Ascending aorta (tissue), 2 donors: Measurements from ENCODE around the gene BTN3A1. TPM values are rescaled to one million over a fixed set of nuclear protein-coding genes. Genes with fewer than 3 reads are reported as not detected.

ENCODE experiments used
- DNase-seq, 2 donors: peaks; one replicate each; pipeline ENCODE4 v3.0.0-alpha.2; 2019; ENCODE audit warnings: low spot score in 2 of 2
- H3K27ac ChIP-seq, 2 donors: fragments of 200-600 bp; sonication (generic); one replicate each; pipeline ENCODE4 v1.5.1; 2016 to 2017; ENCODE audit warnings: mild to moderate bottlenecking in 1 of 2
- H3K27me3 ChIP-seq: fragments of 200-600 bp; sonication (generic); one replicate; pipeline ENCODE4 v1.5.1; 2017
- H3K36me3 ChIP-seq, 2 donors: fragments of 200-600 bp; sonication (generic); one replicate each; pipeline ENCODE4 v1.5.1; 2016
- H3K4me1 ChIP-seq, 2 donors: fragments of 200-600 bp; sonication (generic); one replicate each; pipeline ENCODE4 v1.5.1; 2016 to 2017; ENCODE audit warnings: mild to moderate bottlenecking in 1 of 2
- H3K4me3 ChIP-seq, 2 donors: fragments of 200-600 bp; sonication (generic); one replicate each; pipeline ENCODE4 v1.5.1; 2016 to 2017; ENCODE audit warnings: mild to moderate bottlenecking in 1 of 2
- H3K9me3 ChIP-seq, 2 donors: fragments of 200-600 bp; sonication (generic); one replicate each; pipeline ENCODE4 v1.5.1; 2016
- CTCF ChIP-seq, 3 experiments: fragments of 200-600 bp in 2 of 3; fragments of 450-650 bp in 1 of 3; sonication (generic) in 2 of 3; IDR thresholded peaks; one replicate each; pipeline ENCODE4 v1.5.1; 2016 to 2019; ENCODE audit warnings: antibody characterized with exemption in 3 of 3, mild to moderate bottlenecking in 1 of 3, moderate library complexity in 1 of 3
- intact Hi-C: fragments of 100-400 bp; cut with DNase I; formaldehyde crosslinking; loops from one replicate; pipeline ENCODE4 v1.15.1; 2023
- total RNA-seq: library from RNA; depleted of rRNA; stranded (reverse); fragments of >200 nt; gene quantifications from one replicate; pipeline ENCODE4 v1.1.0, GENCODE V29; 2016

BTN3A1 gene
- total RNA-seq, 1 donor from 2014 or later = 7.7 TPM

- TF ChIP-seq CTCF (IDR thresholded peaks at IDR 0.05) = no peak
- no peaks in the 10 kb centered on the region for H3K27me3 ChIP-seq
- H3K27ac ChIP-seq = no peak overlapping the region
- intact Hi-C loops = no loop called here
- H3K4me1 ChIP-seq = peaks cover 0 to 5% of the 10 kb centered on the region in 2 donors
- H3K9me3 ChIP-seq = no peaks in the 10 kb centered on the region
- no peak for DNase-seq
- peaks cover 15 to 29% of the 10 kb centered on the region in 2 donors for H3K36me3 ChIP-seq
- H3K4me3 ChIP-seq = no peak overlapping the region
These were observed 7.8 kb upstream of the BTN3A1 start for GRCh38 chr6:26394289-26394688.

- intact Hi-C loops = no loop called here
- no peak overlapping the region for H3K4me3 ChIP-seq
- H3K27me3 ChIP-seq = no peaks in the 10 kb centered on the region
- H3K4me1 ChIP-seq = peaks cover 0 to 10% of the 10 kb centered on the region in 2 donors
- DNase-seq = no peak
- H3K9me3 ChIP-seq = no peaks in the 10 kb centered on the region
- H3K36me3 ChIP-seq = no peaks in the 10 kb centered on the region
- no peak overlapping the region for H3K27ac ChIP-seq
- no peak for TF ChIP-seq CTCF (IDR thresholded peaks at IDR 0.05)
These were observed 3.5 kb upstream of the BTN3A1 start for GRCh38 chr6:26398555-26398954.

- H3K27me3 ChIP-seq = no peaks in the 10 kb centered on the region
- H3K4me3 ChIP-seq = no peak overlapping the region
- peaks cover 0 to 7% of the 10 kb centered on the region in 2 donors for H3K4me1 ChIP-seq
- no peaks in the 10 kb centered on the region for H3K9me3 ChIP-seq
- H3K27ac ChIP-seq = no peak overlapping the region
- intact Hi-C loops = loop anchor here (5.0 kb wide), 2 partner anchors 37 to 72 kb away; no protein-coding TSS in a partner anchor
- no peaks in the 10 kb centered on the region for H3K36me3 ChIP-seq
- no peak for DNase-seq
- TF ChIP-seq CTCF (IDR thresholded peaks at IDR 0.05) = no peak
These were observed 1.4 kb upstream of the BTN3A1 start for GRCh38 chr6:26400626-26401025.

- peak overlapping the region; percentile 71 to 82 for H3K27ac ChIP-seq
- peak overlapping the region; percentile 64 to 71 for H3K4me3 ChIP-seq
- no peak for DNase-seq
- no peak for TF ChIP-seq CTCF (IDR thresholded peaks at IDR 0.05)
- H3K27me3 ChIP-seq = no peaks in the 10 kb centered on the region
- no peaks in the 10 kb centered on the region for H3K9me3 ChIP-seq
- intact Hi-C loops = loop anchor here (5.0 kb wide), 2 partner anchors 36 to 71 kb away; no protein-coding TSS in a partner anchor
- peaks cover 0 to 7% of the 10 kb centered on the region in 2 donors for H3K4me1 ChIP-seq
- H3K36me3 ChIP-seq = no peaks in the 10 kb centered on the region
These were observed 587 bp upstream of the BTN3A1 start for GRCh38 chr6:26401389-26401986.

DNA sequence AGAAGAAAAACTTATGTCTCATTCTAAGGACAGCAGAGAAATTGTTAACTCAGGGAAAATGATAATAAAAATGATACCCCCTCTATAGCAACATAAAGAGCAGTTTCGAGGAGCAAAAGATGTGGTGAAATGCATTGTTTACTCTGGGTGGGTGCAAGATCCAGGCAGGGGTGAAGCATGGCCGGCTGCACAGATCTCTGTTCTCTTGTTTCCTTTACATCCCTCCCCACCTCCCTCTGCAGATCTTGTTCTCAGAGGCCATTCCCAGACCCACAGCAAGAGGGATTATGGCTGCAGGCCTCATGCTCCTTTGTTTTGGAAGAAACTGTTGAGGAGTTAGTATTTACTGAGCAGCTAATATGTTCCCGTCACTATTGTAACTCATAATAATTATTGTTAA, 1.8 kb downstream of the BTN3A1 start:
- intact Hi-C loops = loop anchor here (2.0 to 5.0 kb wide), 3 partner anchors 17 to 68 kb away; no protein-coding TSS in a partner anchor

More for the DNA sequence above, 1.8 kb downstream of the BTN3A1 start:
- TF ChIP-seq CTCF (IDR thresholded peaks at IDR 0.05) = no peak
- DNase-seq = no peak
- peaks cover 5 to 15% of the 10 kb centered on the region in 2 donors for H3K36me3 ChIP-seq
- no peak overlapping the region for H3K27ac ChIP-seq
- H3K9me3 ChIP-seq = no peaks in the 10 kb centered on the region
- H3K27me3 ChIP-seq = no peaks in the 10 kb centered on the region
- no peak overlapping the region for H3K4me3 ChIP-seq
- peaks cover 0 to 7% of the 10 kb centered on the region in 2 donors for H3K4me1 ChIP-seq
